Neutrophil (primary cell): ENCODE data around the gene COL15A1.

Experiments
- H3K27ac ChIP-seq: fragments of 200-600 bp; sonication (generic); 2 replicates; pipeline ENCODE4 v1.5.1; 2016; ENCODE audit warnings: mild to moderate bottlenecking, moderate library complexity
- H3K27me3 ChIP-seq: fragments of 200-600 bp; sonication (generic); 2 replicates; pipeline ENCODE4 v1.6.0; 2016; ENCODE audit warnings: mild to moderate bottlenecking
- H3K36me3 ChIP-seq: fragments of 200-600 bp; sonication (generic); 2 replicates; pipeline ENCODE4 v1.5.1; 2017
- H3K4me1 ChIP-seq, 2 experiments: fragments of 200-600 bp in 1 of 2; sonication (generic) in 1 of 2; 1 replicate in 1 of 2; 2 replicates in 1 of 2; pipeline versions ENCODE4 v1.5.1 to v1.6.1; 2013 to 2016; ENCODE audit warnings: low read depth in 1 of 2, low read length in 1 of 2, mild to moderate bottlenecking in 1 of 2, moderate library complexity in 1 of 2; ENCODE audit not compliant: control insufficient read depth in 1 of 2, insufficient read depth in 1 of 2
- H3K4me3 ChIP-seq, 2 experiments: fragments of 200-600 bp in 1 of 2; sonication (generic) in 1 of 2; 1 replicate in 1 of 2; 2 replicates in 1 of 2; pipeline ENCODE4 v1.5.1; 2013 to 2016; ENCODE audit warnings: low read depth in 1 of 2, low read length in 1 of 2, mild to moderate bottlenecking in 1 of 2, moderate library complexity in 1 of 2
- H3K9me3 ChIP-seq: fragments of 200-600 bp; sonication (generic); 2 replicates; pipeline ENCODE4 v1.5.1; 2016
- TF ChIP-seq, protein P1 (sequence below): fragments of 200-600 bp; sonication (generic); IDR thresholded peaks from 2 replicates; pipeline ENCODE4 v1.5.1; 2016; ENCODE audit warnings: antibody characterized with exemption

COL15A1 gene

DNA sequence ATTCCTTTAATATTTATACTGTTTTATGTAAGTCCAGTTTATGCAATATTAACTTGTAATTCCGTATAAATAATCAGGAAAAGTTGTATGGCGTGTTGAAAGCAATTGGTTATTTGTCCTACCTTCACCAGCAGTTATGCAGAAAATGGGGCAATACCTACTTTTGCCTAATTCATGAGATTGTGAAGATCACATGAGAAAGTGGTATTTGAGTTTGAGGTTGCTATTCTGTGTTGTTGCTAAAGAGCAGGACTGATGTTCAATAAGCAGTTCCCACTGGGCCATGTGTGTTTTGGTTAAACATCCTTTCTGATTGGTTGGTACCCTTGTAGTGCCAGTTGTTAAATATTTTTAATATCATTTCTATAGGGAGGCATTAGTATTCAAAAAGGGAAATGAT, 164.4 kb downstream of the COL15A1 start:
- H3K36me3 ChIP-seq: no peaks in the 10 kb centered on the region
- H3K27ac ChIP-seq: peak overlapping the region; percentile 94
- H3K4me3 ChIP-seq: peak overlapping the region in 1 of 2 experiments; percentile 77
- TF ChIP-seq, protein P1, sequence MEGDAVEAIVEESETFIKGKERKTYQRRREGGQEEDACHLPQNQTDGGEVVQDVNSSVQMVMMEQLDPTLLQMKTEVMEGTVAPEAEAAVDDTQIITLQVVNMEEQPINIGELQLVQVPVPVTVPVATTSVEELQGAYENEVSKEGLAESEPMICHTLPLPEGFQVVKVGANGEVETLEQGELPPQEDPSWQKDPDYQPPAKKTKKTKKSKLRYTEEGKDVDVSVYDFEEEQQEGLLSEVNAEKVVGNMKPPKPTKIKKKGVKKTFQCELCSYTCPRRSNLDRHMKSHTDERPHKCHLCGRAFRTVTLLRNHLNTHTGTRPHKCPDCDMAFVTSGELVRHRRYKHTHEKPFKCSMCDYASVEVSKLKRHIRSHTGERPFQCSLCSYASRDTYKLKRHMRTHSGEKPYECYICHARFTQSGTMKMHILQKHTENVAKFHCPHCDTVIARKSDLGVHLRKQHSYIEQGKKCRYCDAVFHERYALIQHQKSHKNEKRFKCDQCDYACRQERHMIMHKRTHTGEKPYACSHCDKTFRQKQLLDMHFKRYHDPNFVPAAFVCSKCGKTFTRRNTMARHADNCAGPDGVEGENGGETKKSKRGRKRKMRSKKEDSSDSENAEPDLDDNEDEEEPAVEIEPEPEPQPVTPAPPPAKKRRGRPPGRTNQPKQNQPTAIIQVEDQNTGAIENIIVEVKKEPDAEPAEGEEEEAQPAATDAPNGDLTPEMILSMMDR: no peak
- H3K4me1 ChIP-seq: peaks cover 83% of the 10 kb centered on the region in 2 experiments
- no peaks in the 10 kb centered on the region for H3K9me3 ChIP-seq
- no peaks in the 10 kb centered on the region for H3K27me3 ChIP-seq

DNA sequence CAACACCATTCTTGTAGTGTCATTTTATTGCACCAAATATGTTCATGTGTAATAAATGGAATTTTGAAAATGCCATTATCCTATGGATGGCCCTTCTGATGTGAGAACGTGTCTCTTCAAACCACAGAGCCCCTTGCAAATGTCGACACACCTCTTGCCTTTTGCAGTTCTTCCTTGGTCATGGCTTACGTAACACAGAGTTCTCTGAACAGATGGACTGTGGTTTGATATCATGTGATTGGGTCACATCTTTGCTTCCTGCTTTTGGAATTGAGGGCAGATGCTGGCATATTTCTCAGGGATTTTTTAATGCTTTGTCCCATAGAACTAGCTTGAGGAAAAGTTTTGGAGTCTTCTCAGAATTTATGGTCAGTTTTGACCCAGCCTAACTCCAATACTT, 165.8 kb downstream of the COL15A1 start:
- peak overlapping the region; percentile 94 for H3K27ac ChIP-seq
- H3K27me3 ChIP-seq: no peaks in the 10 kb centered on the region
- no peaks in the 10 kb centered on the region for H3K9me3 ChIP-seq
- peaks cover 88 to 90% of the 10 kb centered on the region in 2 experiments for H3K4me1 ChIP-seq
- peak overlapping the region; percentile 44 to 77 for H3K4me3 ChIP-seq
- H3K36me3 ChIP-seq: no peaks in the 10 kb centered on the region
- TF ChIP-seq, protein P1: no peak

DNA sequence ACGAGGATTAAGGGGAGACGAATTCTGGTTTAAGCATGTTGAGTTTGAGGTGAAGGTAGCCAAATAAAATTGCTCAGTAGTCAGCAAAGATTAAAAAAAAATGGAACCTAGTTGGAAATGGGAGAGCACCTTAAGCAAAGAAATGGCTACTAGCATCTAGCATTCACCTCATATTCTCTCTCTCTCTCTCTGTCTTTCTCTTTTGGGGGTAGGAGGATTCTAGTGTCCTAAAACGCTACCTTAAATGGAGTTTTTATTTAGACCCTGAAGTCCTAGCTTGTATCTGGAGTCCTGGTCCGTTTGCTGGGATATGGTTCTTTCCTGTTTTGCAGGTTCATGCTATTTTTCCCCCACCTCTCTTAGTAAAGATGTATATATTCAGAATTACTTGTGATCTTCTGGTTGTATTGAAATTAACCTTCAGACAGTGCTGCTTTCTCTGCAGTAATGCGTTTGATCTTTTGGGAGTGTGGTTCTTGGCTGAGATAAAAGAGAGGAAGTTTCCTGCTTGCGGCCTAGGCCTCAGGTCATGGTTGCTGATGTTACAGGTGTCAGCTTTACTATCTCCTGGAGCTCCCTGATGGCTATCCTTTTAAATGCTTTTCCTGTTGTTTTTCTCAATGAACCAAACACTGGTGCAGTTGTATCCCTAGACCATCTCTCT, 169.2 kb downstream of the COL15A1 start:
- Histone ChIP-seq H3K27ac (peak overlapping the region; percentile 75), H3K36me3 (no peaks in the 10 kb centered on the region), H3K4me3 (no peak overlapping the region), H3K9me3 (no peaks in the 10 kb centered on the region), H3K4me1 (peaks cover 93 to 97% of the 10 kb centered on the region in 2 experiments), H3K27me3 (no peaks in the 10 kb centered on the region)
- TF ChIP-seq, protein P1: no peak

DNA sequence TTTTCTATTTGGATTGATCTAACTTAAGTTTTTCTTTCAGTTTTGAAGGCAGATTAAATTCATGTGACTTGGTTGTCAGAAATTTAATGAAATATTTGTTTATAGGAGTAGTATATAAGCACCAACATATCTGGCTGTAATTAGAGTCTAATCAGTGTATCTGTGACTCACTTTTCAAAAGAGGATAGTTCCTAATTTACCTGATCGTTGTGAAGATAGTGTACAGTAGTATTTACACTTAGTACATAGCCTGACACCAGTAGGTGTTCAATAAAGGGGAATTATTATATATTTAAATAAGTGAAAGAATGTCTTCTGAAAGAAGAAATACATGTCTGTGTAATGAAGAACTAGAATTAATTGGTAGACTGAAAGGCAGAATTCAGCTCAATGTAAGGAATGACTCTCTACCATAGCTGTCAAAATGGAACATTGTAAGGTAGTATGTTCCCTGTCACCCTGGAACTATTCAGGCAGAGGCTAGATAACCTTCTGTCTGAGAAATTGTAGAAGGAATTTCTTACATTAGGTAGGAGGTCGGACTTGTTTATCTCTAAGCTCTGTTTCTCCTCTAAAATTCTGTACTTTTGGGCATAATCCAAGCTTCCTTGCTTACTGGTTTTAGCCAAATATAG, 169.8 kb downstream of the COL15A1 start:
- TF ChIP-seq, protein P1: no peak
- Histone ChIP-seq H3K27me3 (no peaks in the 10 kb centered on the region), H3K27ac (peak overlapping the region; percentile 75), H3K36me3 (no peaks in the 10 kb centered on the region), H3K4me1 (peaks cover 93 to 97% of the 10 kb centered on the region in 2 experiments), H3K9me3 (no peaks in the 10 kb centered on the region), H3K4me3 (no peak overlapping the region)

DNA sequence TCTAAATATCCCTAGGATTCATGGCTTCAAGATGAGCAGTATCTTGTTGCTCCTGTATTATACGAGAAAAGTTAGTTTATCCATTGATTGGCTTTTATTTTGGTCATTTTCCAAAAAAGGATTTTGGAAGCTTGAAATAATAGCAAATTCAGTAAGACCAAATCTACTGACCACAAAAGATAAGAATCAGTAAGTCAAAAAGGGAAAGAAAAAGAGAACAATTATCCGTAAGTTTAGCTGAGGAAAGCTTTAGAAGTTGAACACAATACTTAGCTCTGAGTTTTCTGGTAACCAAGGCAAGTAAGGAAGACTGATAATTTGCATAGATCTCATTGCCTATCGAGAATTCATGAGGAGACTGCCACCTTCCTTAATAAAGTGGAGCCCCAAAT, 170.3 kb downstream of the COL15A1 start:
- Histone ChIP-seq H3K9me3 (no peaks in the 10 kb centered on the region), H3K4me1 (peaks cover 93 to 97% of the 10 kb centered on the region in 2 experiments), H3K4me3 (no peak overlapping the region), H3K36me3 (no peaks in the 10 kb centered on the region), H3K27me3 (no peaks in the 10 kb centered on the region), H3K27ac (peak overlapping the region; percentile 75)
- TF ChIP-seq, protein P1: no peak
